ENCODE results near the gene KRT6A. TPM values are rescaled to one million over a fixed set of nuclear protein-coding genes. Genes with fewer than 3 reads are reported as not detected.

Gene KRT6A
- total and polyA plus RNA-seq, 2 donors (not counting 1 experiment from before 2014, with no cell fraction given), result 41.1 TPM; not detected in 1

GRCh38 chr12:52533686-52534470, 40.8 kb upstream of the KRT6A start:
- H4K20me1 ChIP-seq (ENCODE audit: control insufficient read depth, extremely low read depth, insufficient read depth, low read length), result no peaks in the 10 kb centered on the region

GRCh38 chr12:52532636-52533035, 39.6 kb upstream of the KRT6A start:
- DNase-seq (ENCODE audit: low read depth in 2 of 2), result no peak
- no peak for TF ChIP-seq CTCF (conservative IDR thresholded peaks at IDR 0.05 in 1 of 2, IDR thresholded peaks at IDR 0.05 in 1 of 2; ENCODE audit: low read depth in 1 of 2, low read length in 2 of 2)
- TF ChIP-seq EZH2 (IDR thresholded peaks at IDR 0.05; ENCODE audit: low read length, missing control alignments), result no peak
- Histone ChIP-seq H3K27me3 (ENCODE audit: control insufficient read depth, insufficient read depth, low read length) (peaks cover 2% of the 10 kb centered on the region), H2AFZ (ENCODE audit: low read length) (no peak overlapping the region), H3K9me3 (ENCODE audit: control insufficient read depth, insufficient read depth, low read depth, low read length) (no peaks in the 10 kb centered on the region), H3K9ac (ENCODE audit: insufficient read depth, low read length) (no peak overlapping the region), H3K4me3 (replicated peaks in 1 of 4; ENCODE audit: control extremely low read depth in 1 of 4, insufficient read depth in 1 of 4, low read depth in 3 of 4, low read length in 4 of 4) (no peak overlapping the region), H3K36me3 (ENCODE audit: control insufficient read depth, insufficient read depth, low read length) (no peaks in the 10 kb centered on the region), H3K4me1 (ENCODE audit: control insufficient read depth, extremely low read depth, insufficient read depth, low read length) (no peaks in the 10 kb centered on the region), H3K79me2 (ENCODE audit: control insufficient read depth, insufficient read depth, low read length) (no peaks in the 10 kb centered on the region), H3K4me2 (ENCODE audit: extremely low read depth, insufficient read depth, low read length) (no peak overlapping the region), H3K27ac (ENCODE audit: insufficient read depth, low read length) (no peak overlapping the region), H4K20me1 (ENCODE audit: control insufficient read depth, extremely low read depth, insufficient read depth, low read length) (no peaks in the 10 kb centered on the region)

More at GRCh38 chr12:52533686-52534470, 40.8 kb upstream of the KRT6A start:
- no peaks in the 10 kb centered on the region for H3K4me1 ChIP-seq (ENCODE audit: control insufficient read depth, extremely low read depth, insufficient read depth, low read length)
- DNase-seq (ENCODE audit: low read depth in 2 of 2), result no peak
- H3K9ac ChIP-seq (ENCODE audit: insufficient read depth, low read length), result no peak overlapping the region
- peaks cover 2% of the 10 kb centered on the region for H3K27me3 ChIP-seq (ENCODE audit: control insufficient read depth, insufficient read depth, low read length)
- TF ChIP-seq EZH2 (IDR thresholded peaks at IDR 0.05; ENCODE audit: low read length, missing control alignments) (no peak), CTCF (conservative IDR thresholded peaks at IDR 0.05 in 1 of 2, IDR thresholded peaks at IDR 0.05 in 1 of 2; ENCODE audit: low read depth in 1 of 2, low read length in 2 of 2) (no peak)
- no peaks in the 10 kb centered on the region for H3K79me2 ChIP-seq (ENCODE audit: control insufficient read depth, insufficient read depth, low read length)
- H3K9me3 ChIP-seq (ENCODE audit: control insufficient read depth, insufficient read depth, low read depth, low read length), result no peaks in the 10 kb centered on the region
- no peak overlapping the region for H3K27ac ChIP-seq (ENCODE audit: insufficient read depth, low read length)
- H3K4me2 ChIP-seq (ENCODE audit: extremely low read depth, insufficient read depth, low read length), result no peak overlapping the region
- H2AFZ ChIP-seq (ENCODE audit: low read length), result no peak overlapping the region
- H3K36me3 ChIP-seq (ENCODE audit: control insufficient read depth, insufficient read depth, low read length), result no peaks in the 10 kb centered on the region
- H3K4me3 ChIP-seq (replicated peaks in 1 of 4; ENCODE audit: control extremely low read depth in 1 of 4, insufficient read depth in 1 of 4, low read depth in 3 of 4, low read length in 4 of 4), result no peak overlapping the region

GRCh38 chr12:52531566-52532300, 38.7 kb upstream of the KRT6A start:
- Histone ChIP-seq H3K4me1 (ENCODE audit: control insufficient read depth, extremely low read depth, insufficient read depth, low read length) (no peaks in the 10 kb centered on the region), H3K4me2 (ENCODE audit: extremely low read depth, insufficient read depth, low read length) (no peak overlapping the region), H3K9ac (ENCODE audit: insufficient read depth, low read length) (no peak overlapping the region), H3K27ac (ENCODE audit: insufficient read depth, low read length) (no peak overlapping the region), H3K4me3 (replicated peaks in 1 of 4; ENCODE audit: control extremely low read depth in 1 of 4, insufficient read depth in 1 of 4, low read depth in 3 of 4, low read length in 4 of 4) (no peak overlapping the region), H3K79me2 (ENCODE audit: control insufficient read depth, insufficient read depth, low read length) (no peaks in the 10 kb centered on the region), H2AFZ (ENCODE audit: low read length) (no peak overlapping the region), H3K9me3 (ENCODE audit: control insufficient read depth, insufficient read depth, low read depth, low read length) (no peaks in the 10 kb centered on the region), H4K20me1 (ENCODE audit: control insufficient read depth, extremely low read depth, insufficient read depth, low read length) (no peaks in the 10 kb centered on the region), H3K36me3 (ENCODE audit: control insufficient read depth, insufficient read depth, low read length) (no peaks in the 10 kb centered on the region), H3K27me3 (ENCODE audit: control insufficient read depth, insufficient read depth, low read length) (peaks cover 2% of the 10 kb centered on the region)
- no peak for TF ChIP-seq CTCF (conservative IDR thresholded peaks at IDR 0.05 in 1 of 2, IDR thresholded peaks at IDR 0.05 in 1 of 2; ENCODE audit: low read depth in 1 of 2, low read length in 2 of 2)
- no peak for TF ChIP-seq EZH2 (IDR thresholded peaks at IDR 0.05; ENCODE audit: low read length, missing control alignments)
- DNase-seq (ENCODE audit: low read depth in 2 of 2), result no peak
